Neutrophil (primary cell): ENCODE measurements around the gene CPNE4.
"Not testable (repeated sequence)": the region's sequence is repeated elsewhere in the genome, so short reads cannot be mapped to it uniquely, and the experiment has no call there.

Experiments used
- H3K27ac ChIP-seq: fragments of 200-600 bp; sonication (generic); 2 replicates; pipeline ENCODE4 v1.5.1; 2016; ENCODE audit warnings: mild to moderate bottlenecking, moderate library complexity
- H3K27me3 ChIP-seq: fragments of 200-600 bp; sonication (generic); 2 replicates; pipeline ENCODE4 v1.6.0; 2016; ENCODE audit warnings: mild to moderate bottlenecking
- H3K36me3 ChIP-seq: fragments of 200-600 bp; sonication (generic); 2 replicates; pipeline ENCODE4 v1.5.1; 2017
- H3K4me1 ChIP-seq, 2 experiments: fragments of 200-600 bp in 1 of 2; sonication (generic) in 1 of 2; 1 replicate in 1 of 2; 2 replicates in 1 of 2; pipeline versions ENCODE4 v1.5.1 to v1.6.1; 2013 to 2016; ENCODE audit warnings: low read depth in 1 of 2, low read length in 1 of 2, mild to moderate bottlenecking in 1 of 2, moderate library complexity in 1 of 2; ENCODE audit not compliant: control insufficient read depth in 1 of 2, insufficient read depth in 1 of 2
- H3K4me3 ChIP-seq, 2 experiments: fragments of 200-600 bp in 1 of 2; sonication (generic) in 1 of 2; 1 replicate in 1 of 2; 2 replicates in 1 of 2; pipeline ENCODE4 v1.5.1; 2013 to 2016; ENCODE audit warnings: low read depth in 1 of 2, low read length in 1 of 2, mild to moderate bottlenecking in 1 of 2, moderate library complexity in 1 of 2
- H3K9me3 ChIP-seq: fragments of 200-600 bp; sonication (generic); 2 replicates; pipeline ENCODE4 v1.5.1; 2016
- TF ChIP-seq, protein P1 (sequence below): fragments of 200-600 bp; sonication (generic); IDR thresholded peaks from 2 replicates; pipeline ENCODE4 v1.5.1; 2016; ENCODE audit warnings: antibody characterized with exemption

CPNE4 gene

GRCh38 chr3:131502530-131503319, 532.1 kb downstream of the CPNE4 start, which contains the start of gene MRPL3:
Gene MRPL3, minus strand, starts transcription at chr3:131502971. Its CDS starts 150 bp downstream, at chr3:131502821.
- peaks cover 13 to 16% of the 10 kb centered on the region in 2 experiments for H3K4me1 ChIP-seq
- H3K27ac ChIP-seq, result peak within 1 kb of the TSS; percentile 43
- no peaks in the 10 kb centered on the region for H3K9me3 ChIP-seq
- H3K27me3 ChIP-seq, result peaks cover 4% of the 10 kb centered on the region
- peak within 1 kb of the TSS; percentile 63 to 72 for H3K4me3 ChIP-seq
- TF ChIP-seq, protein P1, sequence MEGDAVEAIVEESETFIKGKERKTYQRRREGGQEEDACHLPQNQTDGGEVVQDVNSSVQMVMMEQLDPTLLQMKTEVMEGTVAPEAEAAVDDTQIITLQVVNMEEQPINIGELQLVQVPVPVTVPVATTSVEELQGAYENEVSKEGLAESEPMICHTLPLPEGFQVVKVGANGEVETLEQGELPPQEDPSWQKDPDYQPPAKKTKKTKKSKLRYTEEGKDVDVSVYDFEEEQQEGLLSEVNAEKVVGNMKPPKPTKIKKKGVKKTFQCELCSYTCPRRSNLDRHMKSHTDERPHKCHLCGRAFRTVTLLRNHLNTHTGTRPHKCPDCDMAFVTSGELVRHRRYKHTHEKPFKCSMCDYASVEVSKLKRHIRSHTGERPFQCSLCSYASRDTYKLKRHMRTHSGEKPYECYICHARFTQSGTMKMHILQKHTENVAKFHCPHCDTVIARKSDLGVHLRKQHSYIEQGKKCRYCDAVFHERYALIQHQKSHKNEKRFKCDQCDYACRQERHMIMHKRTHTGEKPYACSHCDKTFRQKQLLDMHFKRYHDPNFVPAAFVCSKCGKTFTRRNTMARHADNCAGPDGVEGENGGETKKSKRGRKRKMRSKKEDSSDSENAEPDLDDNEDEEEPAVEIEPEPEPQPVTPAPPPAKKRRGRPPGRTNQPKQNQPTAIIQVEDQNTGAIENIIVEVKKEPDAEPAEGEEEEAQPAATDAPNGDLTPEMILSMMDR, result no peak
- peaks cover 4% of the 10 kb centered on the region for H3K36me3 ChIP-seq

DNA sequence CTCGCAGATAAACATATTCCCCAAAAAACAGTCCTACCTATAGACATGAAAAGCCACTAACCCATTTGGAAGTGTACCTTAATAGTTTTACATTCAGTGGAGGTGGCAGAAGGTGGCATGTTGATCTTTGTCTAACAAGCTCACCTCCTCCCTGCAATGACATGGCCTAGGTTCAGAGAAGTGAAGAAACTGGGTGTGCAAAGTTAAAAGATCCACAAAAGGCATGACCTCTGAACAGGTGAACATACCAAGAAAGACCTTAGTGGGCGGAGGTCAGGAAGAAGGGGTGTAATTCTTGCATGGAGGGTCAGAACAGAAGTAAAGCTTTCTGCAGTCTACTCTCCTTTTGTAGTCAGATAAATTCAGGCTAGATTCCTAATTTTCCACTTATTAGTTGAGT, 532.9 kb downstream of the CPNE4 start:
- peaks cover 13 to 16% of the 10 kb centered on the region in 2 experiments for H3K4me1 ChIP-seq
- H3K9me3 ChIP-seq, result no peaks in the 10 kb centered on the region
- H3K27me3 ChIP-seq, result peaks cover 2% of the 10 kb centered on the region
- H3K36me3 ChIP-seq, result peaks cover 7% of the 10 kb centered on the region
- TF ChIP-seq, protein P1, result no peak
- H3K4me3 ChIP-seq, result peak overlapping the region in 1 of 2 experiments; percentile 63
- no peak overlapping the region for H3K27ac ChIP-seq

GRCh38 chr3:131494706-131495105, 540.1 kb downstream of the CPNE4 start:
- peaks cover 18% of the 10 kb centered on the region for H3K36me3 ChIP-seq
- H3K27ac ChIP-seq, result no peak overlapping the region
- H3K4me3 ChIP-seq, result no peak overlapping the region
- TF ChIP-seq, protein P1, result no peak
- no peaks in the 10 kb centered on the region for H3K4me1 ChIP-seq
- H3K27me3 ChIP-seq, result no peaks in the 10 kb centered on the region
- H3K9me3 ChIP-seq, result no peaks in the 10 kb centered on the region

- peaks cover 12% of the 10 kb centered on the region for H3K36me3 ChIP-seq
- H3K27me3 ChIP-seq, result no peaks in the 10 kb centered on the region
- H3K4me1 ChIP-seq, result no peaks in the 10 kb centered on the region
- H3K9me3 ChIP-seq, result no peaks in the 10 kb centered on the region
- no peak overlapping the region for H3K27ac ChIP-seq
- H3K4me3 ChIP-seq, result no peak overlapping the region
- TF ChIP-seq, protein P1, result no peak
These were observed 543.0 kb downstream of the CPNE4 start for GRCh38 chr3:131491775-131492174.

- TF ChIP-seq, protein P1, result no peak
- Histone ChIP-seq H3K9me3 (no peaks in the 10 kb centered on the region), H3K36me3 (peaks cover 12% of the 10 kb centered on the region), H3K4me1 (no peaks in the 10 kb centered on the region), H3K4me3 (no peak overlapping the region), H3K27ac (no peak overlapping the region), H3K27me3 (no peaks in the 10 kb centered on the region)
These were observed 543.7 kb downstream of the CPNE4 start for GRCh38 chr3:131491084-131491483.

- not testable (repeated sequence) for H3K27ac ChIP-seq, H3K36me3 ChIP-seq, H3K27me3 ChIP-seq, H3K9me3 ChIP-seq, H3K4me1 ChIP-seq, H3K4me3 ChIP-seq
These were observed 548.3 kb downstream of the CPNE4 start for GRCh38 chr3:131486545-131486944.
